Hematopoietic multipotent progenitor cell (in vitro differentiated cells): ENCODE data around the gene PHF13. TPM values are rescaled to one million over a fixed set of nuclear protein-coding genes. Genes with fewer than 3 reads are reported as not detected.
"Not testable (repeated sequence)": the region's sequence is repeated elsewhere in the genome, so short reads cannot be mapped to it uniquely, and the experiment has no call there.

ENCODE experiments used
- DNase-seq, 3 donors: peaks; one replicate each; pipeline ENCODE4 v3.0.0-alpha.2; 2011 to 2015; ENCODE audit warnings: low read depth in 2 of 3, low spot score in 2 of 3
- total RNA-seq: library from RNA; depleted of rRNA; stranded (reverse); fragments of >200 nt; gene quantifications from one replicate; pipeline ENCODE4 v1.2.3, GENCODE V29; 2012

Gene PHF13
- total RNA-seq, 1 donor, result 7.0 TPM

DNA sequence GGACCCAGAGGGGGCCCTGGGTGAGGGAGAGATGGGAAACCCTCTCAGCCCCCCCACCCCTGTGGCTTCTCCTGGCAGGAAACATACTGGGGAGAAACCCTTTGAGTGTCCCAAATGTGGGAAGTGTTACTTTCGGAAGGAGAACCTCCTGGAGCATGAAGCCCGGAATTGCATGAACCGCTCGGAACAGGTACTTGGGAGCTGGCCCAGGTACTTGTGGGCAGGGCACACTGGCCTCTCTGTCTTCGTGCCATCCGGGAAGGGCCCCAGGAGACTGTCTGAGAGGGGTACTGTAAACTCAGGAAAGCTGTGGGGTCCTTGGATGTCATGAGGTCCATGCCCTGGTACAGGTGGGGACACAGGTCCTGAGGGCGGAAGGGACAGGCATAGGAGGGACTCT is 27.7 kb upstream of the PHF13 start:
- no peak for DNase-seq

DNA sequence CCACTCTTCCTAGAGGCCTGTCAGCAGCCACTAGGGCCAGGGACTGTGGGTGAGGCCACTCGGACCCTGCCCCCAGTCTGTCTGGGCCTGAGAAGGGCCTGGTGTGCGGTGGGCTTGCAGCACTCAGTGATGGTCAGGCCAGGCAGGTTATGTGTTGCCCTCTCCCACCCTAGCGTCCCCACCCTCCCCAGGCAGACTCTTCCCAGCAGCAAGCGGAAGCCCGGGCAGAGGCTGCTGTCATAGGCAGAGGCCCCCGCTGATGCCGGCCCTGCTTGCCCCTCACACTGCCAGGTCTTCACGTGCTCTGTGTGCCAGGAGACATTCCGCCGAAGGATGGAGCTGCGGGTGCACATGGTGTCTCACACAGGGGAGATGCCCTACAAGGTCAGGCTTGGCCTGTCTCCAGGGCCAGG is 27.1 kb upstream of the PHF13 start:
- no peak for DNase-seq

DNA sequence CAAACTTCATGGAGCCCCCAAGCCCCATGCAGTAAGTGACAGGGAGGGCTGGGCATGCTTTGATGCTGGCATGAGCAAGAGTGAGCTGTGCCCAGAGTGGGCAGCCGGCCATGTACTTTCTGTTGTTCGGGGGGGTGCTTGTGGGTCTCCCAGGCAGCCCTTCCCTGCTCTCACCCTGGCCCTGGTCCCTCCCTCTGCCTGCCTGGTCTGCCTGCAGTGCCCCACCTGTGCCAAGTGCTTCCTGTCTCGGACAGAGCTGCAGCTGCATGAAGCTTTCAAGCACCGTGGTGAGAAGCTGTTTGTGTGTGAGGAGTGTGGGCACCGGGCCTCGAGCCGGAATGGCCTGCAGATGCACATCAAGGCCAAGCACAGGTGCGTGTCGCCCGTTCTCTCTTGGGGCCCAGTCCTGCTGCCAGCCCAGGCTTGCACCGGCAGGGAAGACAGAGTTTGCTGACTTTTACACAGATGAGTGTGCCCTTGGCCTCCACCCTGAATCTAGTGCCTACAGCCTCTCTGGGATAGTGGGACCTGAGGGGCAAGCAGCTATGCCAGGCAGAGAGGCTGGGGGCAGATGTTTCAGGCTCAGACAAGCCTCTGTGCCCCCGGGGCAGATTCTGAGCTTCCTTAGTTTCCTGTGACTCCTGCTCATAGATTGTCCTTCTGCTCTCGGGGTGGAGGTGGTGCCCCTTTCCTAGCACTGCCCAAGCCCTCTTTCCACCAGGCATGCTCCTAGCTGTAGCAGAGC is 26.1 kb upstream of the PHF13 start:
- DNase-seq, result peak in 1 of 3 donors; percentile 15

DNA sequence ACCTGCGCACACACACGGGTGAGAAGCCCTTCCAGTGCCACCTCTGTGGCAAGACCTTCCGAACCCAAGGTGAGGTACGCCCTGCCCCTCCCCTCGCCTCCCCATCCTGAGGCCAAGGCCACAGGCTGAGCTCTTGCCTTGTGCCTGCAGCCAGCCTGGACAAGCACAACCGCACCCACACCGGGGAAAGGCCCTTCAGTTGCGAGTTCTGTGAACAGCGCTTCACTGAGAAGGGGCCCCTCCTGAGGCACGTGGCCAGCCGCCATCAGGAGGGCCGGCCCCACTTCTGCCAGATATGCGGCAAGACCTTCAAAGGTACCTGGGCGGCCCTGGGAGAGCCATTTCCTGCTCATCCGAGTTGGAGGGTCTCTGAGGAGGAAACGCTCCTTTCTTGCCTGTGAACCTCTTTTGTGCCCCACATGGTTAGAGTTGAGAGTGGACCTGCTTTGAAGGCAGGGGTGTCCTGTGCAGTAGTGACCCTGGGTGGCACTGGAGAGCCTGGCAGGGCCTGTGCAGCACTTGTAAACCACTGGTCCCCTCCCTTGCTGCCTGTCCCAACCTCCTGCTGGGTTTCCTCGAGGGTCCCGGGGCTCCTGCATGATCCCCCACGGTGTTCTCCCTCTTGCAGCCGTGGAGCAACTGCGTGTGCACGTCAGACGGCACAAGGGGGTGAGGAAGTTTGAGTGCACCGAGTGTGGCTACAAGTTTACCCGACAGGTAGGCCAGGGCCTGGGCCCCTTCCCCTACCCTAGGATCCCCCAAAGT is 25.2 kb upstream of the PHF13 start:
- DNase-seq, result peak in 1 of 3 donors; percentile 19

DNA sequence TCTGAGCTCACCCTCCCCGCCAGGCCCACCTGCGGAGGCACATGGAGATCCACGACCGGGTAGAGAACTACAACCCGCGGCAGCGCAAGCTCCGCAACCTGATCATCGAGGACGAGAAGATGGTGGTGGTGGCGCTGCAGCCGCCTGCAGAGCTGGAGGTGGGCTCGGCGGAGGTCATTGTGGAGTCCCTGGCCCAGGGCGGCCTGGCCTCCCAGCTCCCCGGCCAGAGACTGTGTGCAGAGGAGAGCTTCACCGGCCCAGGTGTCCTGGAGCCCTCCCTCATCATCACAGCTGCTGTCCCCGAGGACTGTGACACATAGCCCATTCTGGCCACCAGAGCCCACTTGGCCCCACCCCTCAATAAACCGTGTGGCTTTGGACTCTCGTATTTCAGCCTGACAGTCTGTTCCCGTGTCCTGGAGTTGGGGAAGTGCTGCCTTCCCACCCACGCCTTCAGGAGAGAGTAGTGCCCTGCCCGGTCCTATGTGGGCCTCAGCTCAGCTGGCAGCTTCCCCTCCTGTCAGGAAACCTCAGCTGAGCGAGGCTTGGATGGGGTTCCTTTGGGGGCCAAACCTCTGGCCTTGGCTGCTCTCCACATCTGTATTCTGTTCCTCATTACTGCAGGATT is 24.5 kb upstream of the PHF13 start:
- DNase-seq, result no peak

DNA sequence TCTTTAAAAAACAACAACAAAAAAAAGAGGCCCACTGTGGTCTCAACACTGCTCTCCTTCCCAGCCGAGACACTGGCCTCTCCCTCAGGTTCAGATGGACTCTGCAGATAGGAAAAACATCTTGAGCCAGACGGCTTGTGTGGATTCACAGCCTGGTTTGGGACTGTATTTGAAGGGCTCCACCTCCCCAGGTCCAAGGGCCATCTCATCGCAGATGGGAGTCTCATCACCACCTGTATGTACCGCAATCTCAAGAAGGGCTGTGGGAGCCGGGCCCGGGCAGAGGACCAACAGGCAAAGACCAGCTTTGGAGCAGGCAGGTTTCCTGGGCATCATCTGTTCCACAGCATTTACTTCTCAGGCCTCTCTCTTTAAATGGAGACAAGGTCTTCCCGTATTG is 23.5 kb upstream of the PHF13 start:
- DNase-seq, result no peak

DNA sequence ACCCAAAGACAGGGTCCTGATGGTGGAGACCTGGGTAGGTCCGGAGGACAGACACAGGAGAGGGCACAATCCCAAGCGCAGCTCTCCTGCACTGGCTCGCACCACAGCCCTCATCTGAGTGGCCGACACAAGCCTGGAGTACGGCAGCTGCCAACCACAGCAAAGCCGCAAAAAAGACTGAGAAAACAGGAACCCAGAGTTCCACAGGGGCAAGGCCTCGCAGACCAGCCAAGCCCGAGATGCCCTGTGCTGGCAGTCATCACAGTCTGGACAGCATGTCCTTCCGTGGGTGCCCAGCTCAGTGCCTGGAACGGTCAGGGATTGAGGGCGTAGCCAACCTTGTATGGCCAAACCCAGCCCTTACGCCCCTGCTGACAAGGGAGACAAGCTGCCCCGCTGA is 22.3 kb upstream of the PHF13 start:
- DNase-seq, result peak in 2 of 3 donors; percentile 68 to 72

DNA sequence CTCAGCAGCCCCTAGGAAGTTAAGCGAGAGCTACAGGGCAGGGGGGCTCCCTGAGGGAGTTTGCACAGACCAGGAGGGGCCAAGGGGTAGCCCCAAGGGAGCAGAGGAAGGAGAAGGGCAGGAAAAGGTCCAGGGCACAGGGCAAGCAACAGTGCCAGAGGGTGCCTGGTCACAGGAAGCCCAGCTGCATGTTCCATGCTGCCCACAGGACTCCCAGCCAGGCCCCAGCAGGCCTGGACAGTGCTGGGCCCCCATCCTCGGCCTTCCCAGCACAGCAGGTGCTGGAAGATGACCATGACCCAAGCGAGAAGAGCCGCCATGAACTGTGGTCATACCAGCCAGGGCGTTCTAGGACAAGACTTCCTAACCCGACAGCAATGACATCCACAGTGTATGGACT is 21.9 kb upstream of the PHF13 start:
- DNase-seq, result no peak

DNA sequence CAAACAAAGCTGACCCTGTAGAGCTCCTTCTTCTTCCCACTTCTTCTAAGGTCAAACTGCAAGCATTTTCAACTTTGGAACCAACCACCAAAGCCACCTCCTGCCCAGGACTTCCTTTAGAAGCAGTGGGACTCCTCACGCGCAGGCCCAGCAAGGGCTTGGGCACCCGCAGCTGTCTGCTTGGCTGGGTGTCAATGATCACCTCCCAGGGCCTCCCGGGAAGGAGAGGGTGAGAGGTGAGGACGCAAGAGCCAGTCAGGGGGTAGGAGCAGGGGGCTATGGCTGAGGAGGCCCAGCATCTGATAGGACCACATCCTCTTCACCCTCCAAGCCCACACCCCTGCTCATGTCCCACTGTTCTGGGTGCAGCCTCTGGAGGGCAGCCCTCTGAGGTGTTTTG is 21.1 kb upstream of the PHF13 start:
- DNase-seq, result no peak

DNA sequence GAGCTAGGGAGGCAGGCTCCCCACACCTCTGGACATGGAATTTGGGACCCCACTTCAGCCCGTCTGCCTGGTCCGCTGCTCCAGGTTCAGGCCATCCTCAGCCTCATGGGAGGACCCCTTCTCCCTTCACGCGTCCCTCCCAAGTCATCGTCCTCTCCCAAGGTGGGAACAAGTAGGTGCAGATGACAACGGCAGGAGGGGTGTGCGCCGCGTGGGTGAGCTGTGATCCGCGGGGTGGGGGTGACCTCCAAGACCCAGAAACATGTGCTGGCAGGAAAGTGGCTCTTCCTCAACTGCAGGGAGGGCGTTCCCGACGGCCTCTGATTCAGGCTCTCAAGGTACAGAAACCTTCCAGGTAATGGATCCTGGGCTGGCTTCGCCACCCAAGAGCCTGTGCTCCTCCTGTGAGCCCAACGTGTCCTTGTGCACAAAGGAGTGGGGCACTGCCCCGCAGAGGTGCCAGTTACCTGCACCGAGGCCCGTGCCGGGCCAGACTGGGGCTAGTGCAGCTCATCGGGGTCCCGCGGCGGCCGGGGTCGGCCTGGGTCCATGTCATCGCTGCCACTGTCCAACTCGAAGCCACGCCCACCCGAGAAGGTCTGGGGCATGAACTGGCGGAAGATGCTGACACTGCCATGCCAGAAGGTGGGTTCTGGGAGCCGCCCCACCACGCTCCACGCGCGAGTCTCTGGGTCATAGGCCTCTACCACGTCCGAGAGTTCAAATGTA is 20.5 kb upstream of the PHF13 start:
- no peak for DNase-seq

DNA sequence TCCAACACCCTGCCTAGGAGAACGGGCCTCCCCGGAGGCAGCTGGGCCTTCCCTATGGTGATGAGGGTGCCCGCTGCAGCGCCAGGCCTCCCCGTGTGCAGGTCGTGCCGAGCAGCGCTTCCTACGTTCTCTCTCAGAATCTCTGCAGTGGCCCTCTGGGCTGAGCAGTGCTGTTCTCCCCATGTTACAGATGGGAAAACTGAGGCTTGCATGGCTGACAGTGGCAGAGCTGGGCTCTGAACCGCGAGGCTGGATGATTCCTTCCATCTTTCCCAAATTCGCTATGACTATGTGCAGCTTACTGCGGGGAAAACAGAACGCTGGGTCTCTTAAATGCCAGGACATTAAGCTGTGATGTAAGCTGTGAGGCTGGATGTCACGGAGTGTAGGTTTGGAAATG is 19.7 kb upstream of the PHF13 start:
- DNase-seq, result no peak

DNA sequence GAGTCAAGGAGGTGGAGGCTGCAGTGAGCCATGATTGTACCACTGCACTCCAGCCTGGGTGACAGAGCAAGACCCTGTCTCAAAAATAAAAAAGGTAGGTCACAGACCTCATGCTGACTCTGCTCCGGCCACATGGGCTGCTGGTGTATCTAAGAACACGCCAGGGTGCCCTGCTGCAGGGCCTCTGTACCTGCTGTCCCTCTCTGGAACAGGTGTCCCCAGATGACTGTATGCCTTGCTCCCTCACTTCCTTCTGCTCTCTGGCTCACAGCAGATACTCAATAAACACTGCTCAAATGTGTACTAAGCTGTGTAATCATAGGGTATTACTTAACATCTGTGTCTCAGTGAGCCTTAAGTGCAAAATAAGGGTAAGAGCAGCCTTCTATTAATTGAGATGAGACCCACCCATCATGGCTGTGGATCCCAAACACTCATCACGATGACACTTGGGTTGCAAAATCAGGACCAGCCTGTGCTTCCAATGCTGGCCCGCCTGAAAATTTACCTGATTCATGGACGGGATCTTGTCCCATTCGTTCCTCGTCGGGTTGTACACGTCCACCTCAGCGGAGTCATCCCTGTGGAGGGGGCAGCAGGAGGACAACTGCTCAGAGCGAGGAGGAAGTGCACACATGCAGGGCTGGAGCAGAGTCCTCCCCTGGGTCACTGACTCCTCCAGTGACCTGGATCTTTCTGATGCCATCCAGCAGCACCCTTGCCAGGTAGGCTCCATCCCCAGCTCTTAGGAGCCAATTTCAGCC is 18.4 kb upstream of the PHF13 start:
- no peak for DNase-seq

DNA sequence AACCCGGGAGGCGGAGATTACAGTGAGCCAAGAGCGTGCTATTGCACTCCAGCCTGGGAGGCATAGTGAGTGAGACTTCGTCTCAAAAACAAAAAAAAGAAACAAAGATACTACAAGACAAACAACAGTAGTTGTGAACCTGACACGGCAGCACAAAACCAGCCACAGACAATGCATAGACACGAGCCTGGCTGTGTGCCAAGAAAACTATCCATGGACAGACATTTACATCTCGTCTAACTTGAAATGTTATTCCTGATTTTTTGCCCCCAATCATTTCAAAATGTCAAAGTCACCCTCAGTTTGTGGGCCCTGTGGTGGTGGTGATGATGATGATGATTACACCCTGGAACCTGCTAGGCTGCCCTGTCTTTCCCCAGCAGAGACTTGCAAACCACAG is 17.2 kb upstream of the PHF13 start:
- DNase-seq, result no peak

DNA sequence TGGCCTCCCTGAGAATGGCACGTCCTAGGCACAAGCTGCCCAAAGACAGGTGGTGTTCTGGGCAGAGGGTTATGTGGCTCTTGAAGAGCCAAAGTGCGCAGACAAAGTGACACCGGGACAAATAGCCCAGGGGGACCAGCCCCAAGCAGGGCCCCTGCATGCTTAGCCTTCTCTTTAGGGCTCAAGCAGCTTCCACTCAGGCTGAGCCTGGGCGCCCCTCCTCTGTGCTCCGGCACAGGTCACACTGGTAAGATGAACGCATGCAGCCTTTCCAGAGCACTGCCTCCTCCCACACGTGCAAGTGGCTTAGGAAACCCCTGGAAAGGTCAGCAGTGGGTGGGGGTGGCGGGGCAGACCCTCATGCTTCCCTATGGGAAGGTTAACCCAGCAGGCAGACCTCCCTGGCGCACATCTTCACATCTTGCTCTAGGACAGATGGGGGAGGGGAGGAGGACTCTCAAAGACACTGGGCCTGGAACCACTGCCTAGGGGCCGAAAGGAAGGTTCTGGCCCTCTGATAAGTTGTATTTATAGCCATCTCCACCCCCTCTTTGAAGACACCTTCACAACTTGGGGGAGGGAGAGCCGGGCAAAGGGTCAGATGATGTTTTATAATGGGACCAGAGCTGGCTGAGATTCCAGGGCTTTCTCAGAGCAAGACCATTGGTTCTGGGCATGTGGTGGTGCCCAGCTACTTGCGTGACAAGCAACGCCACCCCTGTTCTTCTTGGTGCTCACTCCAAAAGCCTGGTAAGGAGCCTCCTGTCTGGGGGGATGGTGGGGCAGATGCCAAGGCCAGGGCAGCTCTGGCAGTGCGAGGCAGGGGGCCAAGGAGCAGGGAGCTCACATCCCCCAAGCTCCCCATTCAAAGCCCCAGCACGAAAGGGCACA is 16.4 kb upstream of the PHF13 start:
- DNase-seq, result no peak

DNA sequence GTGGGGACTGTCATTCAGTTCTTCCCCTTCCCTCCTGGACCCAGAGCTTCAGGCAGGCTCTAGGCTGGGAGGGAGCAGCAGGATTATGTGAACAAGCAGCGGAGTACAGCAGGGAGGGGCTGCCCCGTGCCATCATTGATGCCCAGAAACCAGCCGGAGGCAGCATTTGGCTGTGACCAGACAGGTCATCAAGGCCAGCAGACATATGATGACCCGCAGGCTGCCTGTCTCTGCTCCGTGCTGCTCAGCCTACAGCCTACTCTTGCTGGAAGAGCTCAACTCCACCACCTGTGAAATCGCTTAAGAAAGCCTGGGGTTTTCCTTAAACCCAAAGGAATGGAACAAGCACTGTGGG is 15.8 kb upstream of the PHF13 start:
- DNase-seq, result no peak

DNA sequence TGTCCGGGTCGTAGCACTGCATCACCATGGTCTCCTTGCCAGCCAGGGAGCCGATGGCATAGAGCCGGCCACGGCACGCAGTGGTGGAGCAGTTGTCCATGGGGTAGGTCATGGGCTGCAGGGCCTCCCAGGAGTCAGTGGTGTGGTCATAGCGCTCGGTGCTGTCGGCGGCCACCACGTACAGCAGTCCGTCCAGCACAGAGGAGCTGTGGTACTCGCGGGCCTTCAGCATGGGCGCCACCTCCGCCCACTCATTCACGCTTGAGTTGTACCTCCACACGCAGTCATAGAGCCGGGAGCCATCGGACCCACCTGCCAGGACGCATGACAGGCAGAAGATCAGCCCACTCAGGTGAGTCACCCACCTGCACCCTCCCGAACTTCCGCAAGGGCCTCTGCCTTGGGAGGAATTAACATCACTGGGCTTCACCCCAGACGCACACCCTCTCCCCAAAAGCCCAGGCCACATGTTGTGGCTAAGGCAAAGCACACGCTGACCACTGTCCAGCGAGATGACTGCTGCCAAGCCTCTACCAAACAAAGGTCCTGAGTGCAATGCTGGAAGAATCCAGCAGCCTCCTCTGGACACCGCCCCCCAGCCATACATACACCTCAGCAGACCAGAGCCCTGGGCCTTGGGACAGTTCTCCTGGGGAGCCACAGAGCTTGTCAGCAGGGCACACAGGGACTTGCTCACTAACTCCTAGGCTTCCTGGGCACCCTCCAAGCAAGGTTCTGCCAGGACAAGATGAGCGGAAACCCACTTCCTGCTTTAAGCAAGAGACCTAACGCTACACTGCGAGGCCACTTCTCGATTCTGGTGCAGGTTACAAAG is 14.2 kb upstream of the PHF13 start:
- peak in 2 of 3 donors; percentile 62 to 76 for DNase-seq

DNA sequence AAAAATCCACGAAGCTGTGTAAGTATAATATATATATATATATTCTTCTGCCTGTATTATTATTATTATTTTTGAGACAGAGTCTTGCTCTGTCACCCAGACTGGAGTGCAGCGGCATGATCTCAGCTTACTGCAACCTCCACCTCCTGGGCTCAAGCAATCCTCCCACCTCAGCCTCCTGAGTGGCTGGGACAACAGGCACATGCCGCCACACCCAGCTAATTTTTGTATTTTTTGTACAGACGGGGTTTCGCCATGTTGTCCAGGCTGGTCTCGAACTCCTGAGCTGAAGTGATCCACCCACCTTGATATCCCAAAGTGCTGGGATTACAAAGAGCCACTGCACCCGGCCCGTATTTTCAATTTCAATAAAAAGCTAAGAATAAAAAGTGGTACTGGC is 13.5 kb upstream of the PHF13 start:
- not testable (repeated sequence) for DNase-seq

DNA sequence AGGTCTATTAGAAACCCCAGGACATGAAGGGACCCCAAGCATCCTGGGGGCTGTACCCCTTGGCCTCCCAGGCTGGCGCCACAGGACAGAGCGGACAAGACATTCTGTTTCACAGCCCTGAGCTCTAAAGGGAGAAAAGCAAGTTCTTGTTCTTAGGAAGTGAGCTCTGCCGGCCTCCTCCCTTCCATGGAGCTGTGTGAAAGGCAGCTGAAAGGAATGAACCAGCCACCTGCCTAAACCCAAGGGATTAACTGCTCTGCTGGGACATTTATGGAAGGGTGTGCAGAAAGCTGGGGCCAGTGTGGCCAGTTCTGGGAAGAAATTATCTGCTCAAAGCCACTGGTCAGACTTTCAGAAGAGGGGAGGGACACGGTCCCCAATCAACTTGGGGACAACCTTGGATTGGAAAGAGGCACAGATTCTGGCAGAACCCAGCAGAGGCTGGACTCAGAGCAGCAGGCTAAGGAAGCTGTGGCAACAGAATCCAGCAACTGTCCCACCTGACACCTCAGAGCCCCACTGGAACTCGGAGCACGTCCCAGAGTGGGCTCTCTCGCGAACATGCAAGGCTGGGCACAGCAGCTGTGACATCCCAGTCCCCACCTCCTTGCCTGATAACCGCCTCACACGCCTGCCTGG is 13.0 kb upstream of the PHF13 start:
- no peak for DNase-seq
